GM12872 (cell line): ENCODE data around the gene ARHGAP4.

Experiments
- CTCF ChIP-seq: IDR thresholded peaks from 3 replicates; pipeline ENCODE4 v1.5.1; 2011; ENCODE audit warnings: low read depth, mild to moderate bottlenecking, low read length, moderate library complexity; ENCODE audit not compliant: insufficient read depth

ARHGAP4 gene

GRCh38 chrX:153884590-153884989 lies 41.5 kb downstream of the ARHGAP4 start:
- TF ChIP-seq CTCF = peak; percentile 34; the same call in 2 of the 3 replicates

GRCh38 chrX:153884136-153884535 lies 41.9 kb downstream of the ARHGAP4 start:
- TF ChIP-seq CTCF = no peak

- TF ChIP-seq CTCF = no peak
These were observed 42.8 kb downstream of the ARHGAP4 start for GRCh38 chrX:153883163-153883843.

GRCh38 chrX:153882557-153882956 lies 43.5 kb downstream of the ARHGAP4 start:
- no peak for TF ChIP-seq CTCF

- TF ChIP-seq CTCF = no peak
These were observed 44.0 kb downstream of the ARHGAP4 start for GRCh38 chrX:153882086-153882498.

- TF ChIP-seq CTCF = no peak
These were observed 44.8 kb downstream of the ARHGAP4 start for GRCh38 chrX:153881281-153881680.

GRCh38 chrX:153880440-153880815 lies 45.6 kb downstream of the ARHGAP4 start:
- no peak for TF ChIP-seq CTCF
